OCI-LY7 (cell line): Measurements from ENCODE around the gene ZNRF1. TPM values are rescaled to one million over a fixed set of nuclear protein-coding genes. Genes with fewer than 3 reads are reported as not detected.

Experiments
- BruUV-seq: library from RNA; stranded (reverse); fragments of 400-500 nt; replicated peaks from 2 replicates; lab custom pipeline; 2021; lab: Mats Ljungman, UMichigan
- CTCF ChIA-PET: fragments of 300-600 bp; sonication (Branson Sonifier 250); formaldehyde crosslinking; loops from one replicate; lab custom pipeline; 2022; ENCODE audit warnings: antibody characterized with exemption; ENCODE audit not compliant: unreplicated experiment; lab: Charles Lee
- POLR2A ChIA-PET: fragments of 300-600 bp; sonication (Branson Sonifier 250); formaldehyde crosslinking; loops from one replicate; lab custom pipeline; 2022; ENCODE audit warnings: antibody characterized with exemption; lab: Charles Lee
- DNase-seq: peaks from one replicate; pipeline ENCODE4 v3.0.0-alpha.2; 2015; ENCODE audit warnings: low spot score
- H2AFZ ChIP-seq: fragments of 200-600 bp; sonication (generic), shearing (Covaris generic); 2 replicates; pipeline ENCODE4 v1.6.1; 2014; ENCODE audit warnings: mild to moderate bottlenecking, antibody characterized with exemption, low read length, moderate library complexity
- H3K27ac ChIP-seq: fragments of 200-600 bp; sonication (generic); 2 replicates; pipeline ENCODE4 v1.5.1; 2014; ENCODE audit warnings: mixed run types, low read depth, mild to moderate bottlenecking, moderate library complexity, low read length, inconsistent platforms; ENCODE audit not compliant: poor library complexity, severe bottlenecking
- H3K36me3 ChIP-seq: fragments of 200-600 bp; sonication (generic); 2 replicates; pipeline ENCODE4 v1.6.1; 2014; ENCODE audit warnings: mild to moderate bottlenecking, antibody characterized with exemption, low read length, moderate library complexity, mixed read lengths; ENCODE audit not compliant: insufficient read depth
- H3K4me1 ChIP-seq: fragments of 200-600 bp; sonication (generic); 2 replicates; pipeline ENCODE4 v1.5.1; 2014; ENCODE audit warnings: mild to moderate bottlenecking, low read length; ENCODE audit not compliant: insufficient read depth, poor library complexity, severe bottlenecking
- H3K4me2 ChIP-seq: fragments of 200-600 bp; sonication (generic); 2 replicates; pipeline ENCODE4 v1.6.1; 2014; ENCODE audit warnings: mild to moderate bottlenecking, low read length
- H3K4me3 ChIP-seq: fragments of 200-600 bp; sonication (generic); 2 replicates; pipeline ENCODE4 v1.5.1; 2014; ENCODE audit warnings: mild to moderate bottlenecking, low read depth, low read length; ENCODE audit not compliant: poor library complexity, severe bottlenecking
- H3K79me2 ChIP-seq: fragments of 200-600 bp; sonication (generic); 2 replicates; pipeline ENCODE4 v1.6.1; 2016; ENCODE audit warnings: low read depth, mild to moderate bottlenecking, low read length, moderate library complexity, mixed read lengths; ENCODE audit not compliant: insufficient read depth
- H3K9me2 ChIP-seq: fragments of 200-600 bp; sonication (generic); 2 replicates; pipeline ENCODE4 v1.6.1; 2016; ENCODE audit warnings: mild to moderate bottlenecking, low read length, mixed read lengths; ENCODE audit not compliant: insufficient read depth
- H3K9me3 ChIP-seq: fragments of 200-600 bp; sonication (generic); 2 replicates; pipeline ENCODE4 v1.6.1; 2014; ENCODE audit warnings: mild to moderate bottlenecking, mixed run types, low read length, mixed read lengths
- H4K20me1 ChIP-seq: fragments of 200-600 bp; sonication (generic); 2 replicates; pipeline ENCODE4 v1.6.1; 2014; ENCODE audit warnings: mild to moderate bottlenecking, antibody characterized with exemption, low read length, moderate library complexity, mixed read lengths; ENCODE audit not compliant: insufficient read depth
- CTCF ChIP-seq: fragments of 200-600 bp; sonication (generic); conservative IDR thresholded peaks from 2 replicates; pipeline ENCODE4 v1.5.1; 2014; ENCODE audit warnings: mild to moderate bottlenecking, antibody characterized with exemption, low read length, moderate library complexity, mixed read lengths
- EZH2phosphoT487 ChIP-seq: fragments of 200-600 bp; sonication (generic); IDR thresholded peaks from 2 replicates; pipeline ENCODE4 v1.6.1; 2018; ENCODE audit warnings: low read depth, borderline replicate concordance, mild to moderate bottlenecking, mixed run types, antibody characterized with exemption, low read length, moderate library complexity, mixed read lengths
- intact Hi-C: fragments of 100-400 bp; cut with micrococcal nuclease; formaldehyde crosslinking; loops from one replicate; pipeline ENCODE4 v1.10.0; 2022; ENCODE audit not compliant: unreplicated experiment
- total RNA-seq, 2 experiments: library from RNA; depleted of rRNA in 1 of 2; stranded (reverse); fragments of >200 nt in 1 of 2; shearing (Covaris generic) in 1 of 2; gene quantifications; 2 replicates each; pipeline ENCODE4 v1.2.3, GENCODE V29; 2014 to 2022

Gene ZNRF1
- total RNA-seq, 2 experiments from 2014 or later, result 11.8 to 23.7 TPM

DNA sequence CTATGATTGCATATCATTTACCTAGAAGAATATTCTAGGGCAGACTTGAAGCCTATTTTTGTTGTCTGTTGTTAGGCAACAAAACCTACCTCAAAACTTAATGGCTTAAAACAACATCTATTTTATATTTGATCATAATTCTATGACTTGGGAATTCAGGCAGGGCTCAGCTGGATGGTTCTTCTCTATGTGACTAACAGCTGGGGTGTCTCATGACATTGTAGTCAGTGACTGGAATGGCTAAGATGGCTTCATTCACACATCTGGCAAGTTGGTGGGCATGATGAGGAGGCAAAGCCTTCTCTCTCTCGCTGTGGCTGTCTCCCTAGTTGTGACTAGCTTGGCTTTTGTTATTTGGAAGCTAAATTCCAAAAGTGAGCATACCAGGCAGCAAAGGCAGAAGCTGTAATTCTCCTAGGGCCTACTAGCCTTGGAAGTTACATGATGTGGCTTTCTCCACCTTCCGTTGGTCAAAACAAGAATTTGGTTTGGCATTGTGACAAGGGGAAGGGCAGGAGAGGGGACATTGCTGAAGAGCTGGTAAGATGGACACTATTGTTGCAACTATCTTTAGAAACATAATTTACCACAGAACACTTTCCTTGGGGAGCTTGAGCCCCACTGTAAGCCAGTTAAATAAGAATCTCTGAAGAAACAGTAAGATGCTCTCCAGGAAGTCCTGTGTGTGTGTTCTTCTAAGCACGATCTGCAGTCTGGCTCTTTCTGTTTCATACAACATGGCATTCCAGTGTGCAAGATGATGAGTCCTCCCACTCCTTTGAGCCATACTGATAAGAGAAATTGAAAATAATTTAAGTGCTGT is 39.4 kb downstream of the ZNRF1 start:
- ChIA-PET POLR2A (interaction anchor here (0.6 to 1.1 kb wide), 2 partner anchors 31 to 73 kb away, joined by 3 read pairs; no protein-coding TSS in a partner anchor), CTCF (no interaction called here)
- peaks cover 3% of the 10 kb centered on the region; the same call in 1 of the 2 replicates for H3K36me3 ChIP-seq
- H3K9me3 ChIP-seq, result peaks cover 11% of the 10 kb centered on the region
- H3K27ac ChIP-seq, result no peak overlapping the region
- intact Hi-C loops, result no loop called here
- H3K79me2 ChIP-seq, result no peaks in the 10 kb centered on the region
- no peak overlapping the region for H3K4me3 ChIP-seq
- DNase-seq, result no peak
- no TSS peak for BruUV-seq
- TF ChIP-seq CTCF, result no peak
- TF ChIP-seq EZH2phosphoT487, result no peak
- H4K20me1 ChIP-seq, result no peaks in the 10 kb centered on the region
- H3K4me2 ChIP-seq, result no peak overlapping the region
- no peak overlapping the region for H2AFZ ChIP-seq
- H3K4me1 ChIP-seq, result no peaks in the 10 kb centered on the region
- H3K9me2 ChIP-seq, result no peaks in the 10 kb centered on the region

DNA sequence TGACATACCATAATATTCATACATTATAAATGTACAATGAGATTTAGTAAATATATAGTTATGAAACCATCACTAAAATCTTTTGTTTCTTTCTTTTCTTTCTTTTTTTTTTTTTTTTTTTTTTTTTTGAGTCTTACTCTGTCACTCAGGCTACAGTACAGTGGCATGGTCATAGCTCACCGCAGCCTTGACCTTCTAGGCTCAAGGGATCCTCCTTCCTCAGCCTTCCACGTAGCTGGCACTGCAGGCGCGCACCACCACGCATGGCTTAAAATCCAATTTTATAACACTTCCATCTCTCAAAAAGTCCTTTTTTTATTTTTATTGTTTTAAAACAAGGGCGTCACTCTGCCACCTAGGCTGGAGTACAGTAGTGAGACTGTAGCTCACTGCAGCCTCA is 41.1 kb downstream of the ZNRF1 start:
- H3K4me2 ChIP-seq, result no peak overlapping the region
- CTCF ChIA-PET, result no interaction called here
- peaks cover 3% of the 10 kb centered on the region; the same call in 1 of the 2 replicates for H3K36me3 ChIP-seq

More for the DNA sequence above, 41.1 kb downstream of the ZNRF1 start:
- Histone ChIP-seq H3K27ac (no peak overlapping the region), H3K9me3 (peaks cover 11% of the 10 kb centered on the region), H2AFZ (no peak overlapping the region), H3K9me2 (no peaks in the 10 kb centered on the region), H3K4me3 (no peak overlapping the region), H3K4me1 (no peaks in the 10 kb centered on the region), H3K79me2 (no peaks in the 10 kb centered on the region), H4K20me1 (no peaks in the 10 kb centered on the region)
- intact Hi-C loops, result no loop called here
- BruUV-seq, result no TSS peak
- POLR2A ChIA-PET, result no interaction called here
- no peak for TF ChIP-seq CTCF
- TF ChIP-seq EZH2phosphoT487, result no peak
- DNase-seq, result no peak
